Smooth muscle cell (in vitro differentiated cells): ENCODE measurements around the gene PRDM5. TPM values are rescaled to one million over a fixed set of nuclear protein-coding genes. Genes with fewer than 3 reads are reported as not detected.

Experiments
- DNase-seq: peaks from one replicate; lab custom pipeline; 2025; ENCODE audit not compliant: unreplicated experiment; lab: John Stamatoyannopoulos, UW
- H2AFZ ChIP-seq: fragments of 200-600 bp; sonication (generic); 2 replicates; pipeline ENCODE4 v1.6.0; 2016; ENCODE audit warnings: antibody characterized with exemption, low read depth, mild to moderate bottlenecking
- H3F3A ChIP-seq: fragments of 200-600 bp; sonication (generic); 2 replicates; pipeline ENCODE4 v1.6.0; 2017; ENCODE audit warnings: antibody characterized with exemption, low read depth
- H3K27ac ChIP-seq: fragments of 200-600 bp; sonication (generic); 2 replicates; pipeline ENCODE4 v1.5.1; 2016; ENCODE audit warnings: low read depth, mild to moderate bottlenecking
- H3K27me3 ChIP-seq: fragments of 200-600 bp; sonication (generic); 2 replicates; pipeline ENCODE4 v1.6.1; 2016; ENCODE audit warnings: low read depth, mild to moderate bottlenecking
- H3K36me3 ChIP-seq: fragments of 200-600 bp; sonication (generic); 2 replicates; pipeline ENCODE4 v1.5.1; 2016; ENCODE audit warnings: low read depth
- H3K4me1 ChIP-seq: fragments of 200-600 bp; sonication (generic); 2 replicates; pipeline ENCODE4 v1.5.1; 2016; ENCODE audit warnings: low read depth
- H3K4me2 ChIP-seq: fragments of 200-600 bp; sonication (generic); 2 replicates; pipeline ENCODE4 v1.6.0; 2016; ENCODE audit warnings: mild to moderate bottlenecking
- H3K4me3 ChIP-seq: fragments of 200-600 bp; sonication (generic); 2 replicates; pipeline ENCODE4 v1.5.1; 2016; ENCODE audit warnings: mild to moderate bottlenecking
- H3K79me2 ChIP-seq: fragments of 200-600 bp; sonication (generic); 2 replicates; pipeline ENCODE4 v1.6.0; 2016; ENCODE audit warnings: low read depth, mild to moderate bottlenecking
- H3K9ac ChIP-seq: fragments of 200-600 bp; sonication (generic); 2 replicates; pipeline ENCODE4 v1.6.0; 2016; ENCODE audit warnings: low read depth
- H3K9me3 ChIP-seq: fragments of 200-600 bp; sonication (generic); replicated peaks from 2 replicates; pipeline ENCODE4 v1.5.1; 2016; ENCODE audit warnings: low read depth
- H4K20me1 ChIP-seq: fragments of 200-600 bp; sonication (generic); 2 replicates; pipeline ENCODE4 v1.6.0; 2016; ENCODE audit warnings: low read depth
- WGBS: methylation state at CpG from one replicate; pipeline ENCODE4 v1.1.7; 2016; ENCODE audit warnings: low lambda C conversion rate; 5-methylcytosine and 5-hydroxymethylcytosine counted together
- polyA plus RNA-seq: library from polyadenylated mRNA; unstranded; fragments of >200 nt; fragmentation: Nextera tagmentation; extraction: Ambion mirVana; gene quantifications from 2 replicates; pipeline ENCODE4 v1.2.1, GENCODE V29; 2016
- total RNA-seq: library from RNA; depleted of rRNA; stranded (reverse); fragments of >200 nt; gene quantifications from 2 replicates; pipeline ENCODE4 v1.2.3, GENCODE V29; 2014
- TF ChIP-seq, protein P1 (sequence below): fragments of 200-600 bp; sonication (generic); IDR thresholded peaks from 2 replicates; pipeline ENCODE4 v1.5.1; 2017; ENCODE audit warnings: borderline replicate concordance, mild to moderate bottlenecking, antibody characterized with exemption; ENCODE audit not compliant: insufficient read depth, poor library complexity, severe bottlenecking

PRDM5 gene
- total and polyA plus RNA-seq, 2 experiments from 2014 or later: 3.3 to 8.6 TPM

DNA sequence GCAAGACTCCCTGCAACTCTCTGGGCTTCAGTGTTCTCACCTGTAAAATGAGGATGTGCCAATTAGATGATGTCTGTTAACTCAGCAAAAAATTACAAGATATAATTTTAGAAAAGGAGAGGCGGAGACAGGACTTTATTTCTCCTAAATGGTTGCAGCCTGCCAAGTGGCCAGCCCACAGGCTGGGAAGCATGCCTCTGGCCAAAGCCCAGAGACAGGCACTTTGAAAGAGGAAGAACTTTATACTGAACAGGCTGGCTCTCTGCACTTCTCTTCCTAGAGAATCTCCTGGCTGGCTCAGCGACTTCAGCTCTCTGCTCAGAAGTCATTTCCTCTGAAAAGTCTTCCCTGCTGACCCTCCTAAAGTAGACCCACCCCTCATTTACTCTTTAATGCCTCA lies 3.7 kb downstream of the PRDM5 start:
- TF ChIP-seq, protein P1, sequence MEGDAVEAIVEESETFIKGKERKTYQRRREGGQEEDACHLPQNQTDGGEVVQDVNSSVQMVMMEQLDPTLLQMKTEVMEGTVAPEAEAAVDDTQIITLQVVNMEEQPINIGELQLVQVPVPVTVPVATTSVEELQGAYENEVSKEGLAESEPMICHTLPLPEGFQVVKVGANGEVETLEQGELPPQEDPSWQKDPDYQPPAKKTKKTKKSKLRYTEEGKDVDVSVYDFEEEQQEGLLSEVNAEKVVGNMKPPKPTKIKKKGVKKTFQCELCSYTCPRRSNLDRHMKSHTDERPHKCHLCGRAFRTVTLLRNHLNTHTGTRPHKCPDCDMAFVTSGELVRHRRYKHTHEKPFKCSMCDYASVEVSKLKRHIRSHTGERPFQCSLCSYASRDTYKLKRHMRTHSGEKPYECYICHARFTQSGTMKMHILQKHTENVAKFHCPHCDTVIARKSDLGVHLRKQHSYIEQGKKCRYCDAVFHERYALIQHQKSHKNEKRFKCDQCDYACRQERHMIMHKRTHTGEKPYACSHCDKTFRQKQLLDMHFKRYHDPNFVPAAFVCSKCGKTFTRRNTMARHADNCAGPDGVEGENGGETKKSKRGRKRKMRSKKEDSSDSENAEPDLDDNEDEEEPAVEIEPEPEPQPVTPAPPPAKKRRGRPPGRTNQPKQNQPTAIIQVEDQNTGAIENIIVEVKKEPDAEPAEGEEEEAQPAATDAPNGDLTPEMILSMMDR: no peak
- H3K79me2 ChIP-seq: peaks cover 14% of the 10 kb centered on the region
- no peak overlapping the region for H3K9ac ChIP-seq
- H3K9me3 ChIP-seq: no peaks in the 10 kb centered on the region
- no peaks in the 10 kb centered on the region for H4K20me1 ChIP-seq
- H3K27ac ChIP-seq: no peak overlapping the region
- H3K4me1 ChIP-seq: peaks cover 16% of the 10 kb centered on the region
- WGBS: 68% methylated on average over 2 of the region's 2 CpGs
- H3K27me3 ChIP-seq: no peaks in the 10 kb centered on the region
- H3K4me3 ChIP-seq: no peak overlapping the region
- DNase-seq: no peak
- H3K4me2 ChIP-seq: no peak overlapping the region
- H3K36me3 ChIP-seq: no peaks in the 10 kb centered on the region
- H3F3A ChIP-seq: no peaks in the 10 kb centered on the region
- no peak overlapping the region for H2AFZ ChIP-seq

DNA sequence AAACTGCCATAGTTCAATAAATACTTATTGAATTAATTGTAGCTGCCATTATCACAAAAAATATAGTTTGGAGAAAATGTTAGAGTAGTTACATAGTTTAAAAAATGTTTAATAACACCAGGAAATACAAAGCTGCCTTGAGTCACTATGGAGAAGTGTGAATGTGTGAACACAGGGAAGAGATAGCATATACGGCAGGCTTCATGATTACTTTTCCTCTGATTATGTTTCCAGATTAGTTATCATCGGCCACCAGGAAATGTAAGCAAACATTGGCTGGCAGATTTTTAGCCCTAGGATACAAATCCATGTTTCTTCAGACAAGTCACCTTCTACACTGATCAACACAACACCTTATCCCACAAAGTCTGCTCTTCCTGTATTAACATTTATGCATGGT lies 4.4 kb downstream of the PRDM5 start:
- no peaks in the 10 kb centered on the region for H4K20me1 ChIP-seq
- H3K4me1 ChIP-seq: peaks cover 13% of the 10 kb centered on the region
- no peaks in the 10 kb centered on the region for H3K36me3 ChIP-seq
- H3K27ac ChIP-seq: no peak overlapping the region
- DNase-seq: no peak
- H3K79me2 ChIP-seq: peaks cover 14% of the 10 kb centered on the region
- H2AFZ ChIP-seq: no peak overlapping the region
- no peaks in the 10 kb centered on the region for H3F3A ChIP-seq
- H3K4me3 ChIP-seq: no peak overlapping the region
- TF ChIP-seq, protein P1: no peak
- no peaks in the 10 kb centered on the region for H3K27me3 ChIP-seq
- WGBS: 34% methylated on average over 2 of the region's 2 CpGs
- no peak overlapping the region for H3K9ac ChIP-seq
- no peaks in the 10 kb centered on the region for H3K9me3 ChIP-seq
- no peak overlapping the region for H3K4me2 ChIP-seq

DNA sequence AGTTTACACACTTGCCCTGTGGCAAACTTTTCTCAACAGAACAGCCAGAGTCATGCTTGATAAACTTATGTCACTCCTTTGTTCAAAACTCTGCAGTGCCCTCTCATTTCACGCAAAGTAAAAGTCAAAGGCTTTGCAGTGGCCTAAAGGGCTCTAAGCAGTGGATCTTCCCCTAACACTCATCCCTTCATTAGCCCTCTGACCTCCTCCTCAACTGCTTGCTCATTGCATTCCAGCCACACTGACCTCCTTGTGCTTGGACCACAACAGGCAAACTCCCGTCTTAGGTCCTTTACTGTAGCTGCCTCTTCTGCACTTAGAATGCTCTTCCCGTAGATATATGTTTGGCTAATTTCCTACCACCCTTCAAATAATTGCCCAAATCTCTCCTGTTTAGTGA lies 5.6 kb downstream of the PRDM5 start:
- Histone ChIP-seq H3K9me3 (no peaks in the 10 kb centered on the region), H3K4me3 (no peak overlapping the region), H3K79me2 (peaks cover 14% of the 10 kb centered on the region), H3K27ac (no peak overlapping the region), H3K27me3 (no peaks in the 10 kb centered on the region), H3F3A (no peaks in the 10 kb centered on the region), H3K4me1 (peaks cover 10% of the 10 kb centered on the region), H3K36me3 (no peaks in the 10 kb centered on the region), H4K20me1 (no peaks in the 10 kb centered on the region), H3K4me2 (no peak overlapping the region), H2AFZ (no peak overlapping the region), H3K9ac (no peak overlapping the region)
- no peak for DNase-seq
- 38% methylated on average over 3 of the region's 3 CpGs for WGBS
- TF ChIP-seq, protein P1: no peak

DNA sequence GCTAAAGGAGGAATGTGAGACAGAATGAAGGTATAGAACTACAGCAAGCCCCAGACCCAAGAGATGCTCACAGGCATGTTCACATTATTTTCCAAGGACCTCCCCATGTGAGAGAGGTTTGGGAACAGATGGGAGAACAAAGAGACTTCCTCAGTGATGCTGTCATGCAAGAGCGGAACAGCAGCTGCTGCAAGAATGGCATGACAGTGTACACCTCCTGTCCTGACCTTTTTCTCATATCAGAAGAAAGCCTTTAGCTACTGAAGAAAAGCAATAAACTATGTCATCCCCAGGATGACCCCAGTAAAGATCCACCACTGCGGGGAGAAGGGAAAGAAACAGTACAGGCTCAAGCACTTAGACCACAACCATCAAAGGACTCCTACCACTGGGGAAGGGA lies 7.2 kb downstream of the PRDM5 start:
- H3K9ac ChIP-seq: no peak overlapping the region
- H3K27me3 ChIP-seq: no peaks in the 10 kb centered on the region
- no peaks in the 10 kb centered on the region for H3F3A ChIP-seq
- TF ChIP-seq, protein P1: no peak
- H4K20me1 ChIP-seq: no peaks in the 10 kb centered on the region
- H3K27ac ChIP-seq: no peak overlapping the region
- H3K4me3 ChIP-seq: no peak overlapping the region
- peaks cover 10% of the 10 kb centered on the region for H3K79me2 ChIP-seq
- H2AFZ ChIP-seq: no peak overlapping the region
- no peak for DNase-seq
- H3K4me2 ChIP-seq: no peak overlapping the region
- no peaks in the 10 kb centered on the region for H3K9me3 ChIP-seq
- 85% methylated on average over 2 of the region's 2 CpGs for WGBS
- no peaks in the 10 kb centered on the region for H3K4me1 ChIP-seq
- H3K36me3 ChIP-seq: no peaks in the 10 kb centered on the region
